MM.1S (cell line): ENCODE results near the gene PADI6.

ENCODE experiments used
- DNase-seq: peaks from one replicate; pipeline ENCODE4 v3.0.0-alpha.2; 2015
- H2AFZ ChIP-seq: fragments of 300-600 bp; sonication (generic); 2 replicates; pipeline ENCODE4 v1.6.0; 2016; ENCODE audit warnings: antibody characterized with exemption, low read length
- H3F3A ChIP-seq: fragments of 300-600 bp; sonication (generic); 2 replicates; pipeline ENCODE4 v1.6.1; 2016; ENCODE audit warnings: mild to moderate bottlenecking, antibody characterized with exemption, low read length, moderate library complexity, mixed read lengths; ENCODE audit not compliant: insufficient read depth
- H3K27ac ChIP-seq: fragments of 300-600 bp; sonication (generic); 2 replicates; pipeline ENCODE4 v1.5.1; 2016; ENCODE audit warnings: mild to moderate bottlenecking, low read length
- H3K27me3 ChIP-seq: fragments of 300-600 bp; sonication (generic); replicated peaks from 2 replicates; pipeline ENCODE4 v1.6.0; 2016; ENCODE audit warnings: low read length; ENCODE audit not compliant: insufficient read depth
- H3K36me3 ChIP-seq: fragments of 300-600 bp; sonication (generic); replicated peaks from 2 replicates; pipeline ENCODE4 v1.6.1; 2016; ENCODE audit warnings: mild to moderate bottlenecking, low read length, mixed read lengths; ENCODE audit not compliant: insufficient read depth
- H3K4me1 ChIP-seq: fragments of 300-600 bp; sonication (generic); 2 replicates; pipeline ENCODE4 v1.6.1; 2016; ENCODE audit warnings: low read length, mixed read lengths
- H3K4me2 ChIP-seq: fragments of 300-600 bp; sonication (generic); 2 replicates; pipeline ENCODE4 v1.6.0; 2016; ENCODE audit warnings: low read depth, low read length
- H3K4me3 ChIP-seq: fragments of 300-600 bp; sonication (generic); 2 replicates; pipeline ENCODE4 v1.5.1; 2016; ENCODE audit warnings: low read length, mixed read lengths
- H3K79me2 ChIP-seq: fragments of 300-600 bp; sonication (generic); 2 replicates; pipeline ENCODE4 v1.6.1; 2016; ENCODE audit warnings: mixed run types, low read length, mixed read lengths
- H3K9ac ChIP-seq: fragments of 300-600 bp; sonication (generic); 2 replicates; pipeline ENCODE4 v1.6.1; 2016; ENCODE audit warnings: low read length, mixed read lengths
- H3K9me2 ChIP-seq: fragments of 300-600 bp; sonication (generic); replicated peaks from 2 replicates; pipeline ENCODE4 v1.6.1; 2016; ENCODE audit warnings: mild to moderate bottlenecking, low read length, mixed read lengths; ENCODE audit not compliant: insufficient read depth
- H3K9me3 ChIP-seq: fragments of 300-600 bp; sonication (generic); replicated peaks from 2 replicates; pipeline ENCODE4 v1.6.1; 2016; ENCODE audit warnings: mild to moderate bottlenecking, low read length, mixed read lengths; ENCODE audit not compliant: insufficient read depth
- H4K20me1 ChIP-seq: fragments of 300-600 bp; sonication (generic); 2 replicates; pipeline ENCODE4 v1.6.1; 2016; ENCODE audit warnings: mild to moderate bottlenecking, low read length, moderate library complexity, mixed read lengths; ENCODE audit not compliant: insufficient read depth
- EZH2 ChIP-seq: fragments of 300-600 bp; sonication (generic); optimal IDR thresholded peaks from 2 replicates; pipeline ENCODE3; 2017; ENCODE audit warnings: low read depth, mild to moderate bottlenecking, antibody characterized with exemption, low read length, mixed read lengths
- EZH2phosphoT487 ChIP-seq: fragments of 300-600 bp; sonication (generic); IDR thresholded peaks from 2 replicates; pipeline ENCODE4 v1.6.1; 2018; ENCODE audit warnings: antibody characterized with exemption, low read length
- TF ChIP-seq, protein P1 (sequence below): fragments of 300-600 bp; sonication (generic); IDR thresholded peaks from 2 replicates; pipeline ENCODE4 v1.5.1; 2016; ENCODE audit warnings: antibody characterized with exemption, low read length, mixed read lengths

PADI6 gene

GRCh38 chr1:17397910-17398695 lies 26.1 kb downstream of the PADI6 start:
- TF ChIP-seq EZH2 (no peak), EZH2phosphoT487 (no peak)
- TF ChIP-seq, protein P1, sequence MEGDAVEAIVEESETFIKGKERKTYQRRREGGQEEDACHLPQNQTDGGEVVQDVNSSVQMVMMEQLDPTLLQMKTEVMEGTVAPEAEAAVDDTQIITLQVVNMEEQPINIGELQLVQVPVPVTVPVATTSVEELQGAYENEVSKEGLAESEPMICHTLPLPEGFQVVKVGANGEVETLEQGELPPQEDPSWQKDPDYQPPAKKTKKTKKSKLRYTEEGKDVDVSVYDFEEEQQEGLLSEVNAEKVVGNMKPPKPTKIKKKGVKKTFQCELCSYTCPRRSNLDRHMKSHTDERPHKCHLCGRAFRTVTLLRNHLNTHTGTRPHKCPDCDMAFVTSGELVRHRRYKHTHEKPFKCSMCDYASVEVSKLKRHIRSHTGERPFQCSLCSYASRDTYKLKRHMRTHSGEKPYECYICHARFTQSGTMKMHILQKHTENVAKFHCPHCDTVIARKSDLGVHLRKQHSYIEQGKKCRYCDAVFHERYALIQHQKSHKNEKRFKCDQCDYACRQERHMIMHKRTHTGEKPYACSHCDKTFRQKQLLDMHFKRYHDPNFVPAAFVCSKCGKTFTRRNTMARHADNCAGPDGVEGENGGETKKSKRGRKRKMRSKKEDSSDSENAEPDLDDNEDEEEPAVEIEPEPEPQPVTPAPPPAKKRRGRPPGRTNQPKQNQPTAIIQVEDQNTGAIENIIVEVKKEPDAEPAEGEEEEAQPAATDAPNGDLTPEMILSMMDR, result no peak
- Histone ChIP-seq H3K4me2 (no peak overlapping the region), H2AFZ (no peak overlapping the region), H3K9ac (no peak overlapping the region), H3K4me3 (no peak overlapping the region), H3K27me3 (peaks cover 20% of the 10 kb centered on the region; the same call in 1 of the 2 replicates), H3K9me2 (no peaks in the 10 kb centered on the region), H3K27ac (no peak overlapping the region), H3K9me3 (no peaks in the 10 kb centered on the region), H3K79me2 (no peaks in the 10 kb centered on the region), H4K20me1 (no peaks in the 10 kb centered on the region), H3K36me3 (no peaks in the 10 kb centered on the region), H3F3A (no peaks in the 10 kb centered on the region), H3K4me1 (peaks cover 10% of the 10 kb centered on the region)
- DNase-seq, result no peak

GRCh38 chr1:17400725-17401341 lies 28.8 kb downstream of the PADI6 start:
- TF ChIP-seq, protein P1, result no peak
- TF ChIP-seq EZH2 (no peak), EZH2phosphoT487 (no peak)
- Histone ChIP-seq H3K9me2 (no peaks in the 10 kb centered on the region), H3K9me3 (no peaks in the 10 kb centered on the region), H3K4me2 (no peak overlapping the region), H4K20me1 (no peaks in the 10 kb centered on the region), H3K9ac (no peak overlapping the region), H3K27me3 (peaks cover 16% of the 10 kb centered on the region; the same call in 1 of the 2 replicates), H3K4me1 (no peaks in the 10 kb centered on the region), H3F3A (no peaks in the 10 kb centered on the region), H2AFZ (no peak overlapping the region), H3K36me3 (no peaks in the 10 kb centered on the region), H3K27ac (no peak overlapping the region), H3K4me3 (no peak overlapping the region), H3K79me2 (no peaks in the 10 kb centered on the region)
- DNase-seq, result no peak

DNA sequence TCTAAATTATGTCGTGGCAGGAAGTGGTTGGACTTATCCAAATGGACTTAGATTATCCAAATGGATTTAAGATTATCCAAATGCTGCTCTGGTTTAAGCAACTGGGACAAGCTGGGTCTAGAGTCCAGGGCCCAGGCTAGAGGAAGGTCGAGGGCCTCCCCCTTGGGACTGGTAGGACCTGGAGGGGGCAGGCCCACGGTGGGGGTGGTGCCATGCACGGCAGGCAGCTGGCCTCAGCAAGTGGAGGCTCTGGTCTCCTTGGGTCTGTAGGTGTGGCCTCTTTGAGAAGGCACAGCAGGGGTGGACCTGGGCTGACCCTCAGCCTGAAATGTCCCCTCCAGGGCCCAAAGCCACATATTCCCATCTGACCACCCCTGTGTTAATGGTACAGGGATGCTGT lies 29.8 kb downstream of the PADI6 start:
- H3K4me1 ChIP-seq, result no peaks in the 10 kb centered on the region
- no peak for DNase-seq
- no peaks in the 10 kb centered on the region for H3K79me2 ChIP-seq

More for the DNA sequence above, 29.8 kb downstream of the PADI6 start:
- peaks cover 13% of the 10 kb centered on the region; the same call in 1 of the 2 replicates for H3K27me3 ChIP-seq
- H3K36me3 ChIP-seq, result no peaks in the 10 kb centered on the region
- H3K9me2 ChIP-seq, result no peaks in the 10 kb centered on the region
- no peak for TF ChIP-seq EZH2
- TF ChIP-seq EZH2phosphoT487, result no peak
- TF ChIP-seq, protein P1, result no peak
- H3K4me3 ChIP-seq, result no peak overlapping the region
- no peak overlapping the region for H2AFZ ChIP-seq
- no peak overlapping the region for H3K27ac ChIP-seq
- H3K4me2 ChIP-seq, result no peak overlapping the region
- H4K20me1 ChIP-seq, result no peaks in the 10 kb centered on the region
- H3F3A ChIP-seq, result 0 out of 2 replicates have a peak, but pooled peaks cover 5% of the 10 kb centered on the region
- no peaks in the 10 kb centered on the region for H3K9me3 ChIP-seq
- H3K9ac ChIP-seq, result no peak overlapping the region
